Measurements from ENCODE around the gene SNAPC5. TPM values are rescaled to one million over a fixed set of nuclear protein-coding genes. Genes with fewer than 3 reads are reported as not detected.

Gene SNAPC5
- 10 to 100 TPM; 23.7 to 23.9 TPM for total RNA-seq

GRCh38 chr15:66497502-66498455, at the start of gene SNAPC5:
SNAPC5 (minus strand) TSS chr15:66497762; CDS start chr15:66497731, 31 bp downstream.
- no peaks in the 10 kb centered on the region for H3K27me3 Mint-ChIP-seq (ENCODE audit: low read depth)
- CTCF ChIA-PET, result interaction anchor here (0.7 to 5.9 kb wide), 21 partner anchors 8 to 247 kb away, joined by 3 to 40 read pairs (median 4); partner anchors contain the start of genes MAP2K1, TIPIN and ZWILCH

GRCh38 chr15:66545255-66545654, 47.7 kb upstream of the SNAPC5 start:
- intact Hi-C loops (cut with micrococcal nuclease), result no loop called here
- Mint-ChIP-seq H3K27ac (no peak overlapping the region), H3K4me1 (ENCODE audit: low read depth) (no peaks in the 10 kb centered on the region), H3K4me3 (no peak overlapping the region), H3K36me3 (ENCODE audit: low read depth) (peaks cover 16% of the 10 kb centered on the region), H3K27me3 (ENCODE audit: low read depth) (no peaks in the 10 kb centered on the region), H3K9me3 (no peaks in the 10 kb centered on the region)
- CTCF ChIA-PET, result no interaction called here
- DNase-seq, result no peak

More at GRCh38 chr15:66497502-66498455, at the start of gene SNAPC5:
- Mint-ChIP-seq H3K9me3 (no peaks in the 10 kb centered on the region), H3K27ac (peak within 1 kb of the TSS; percentile 95), H3K36me3 (ENCODE audit: low read depth) (peaks cover 65% of the 10 kb centered on the region), H3K4me1 (ENCODE audit: low read depth) (peaks cover 60% of the 10 kb centered on the region), H3K4me3 (peak within 1 kb of the TSS; percentile 89)
- intact Hi-C loops (cut with micrococcal nuclease), result loop anchor here (1.0 to 10.0 kb wide), 8 partner anchors 8 to 1193 kb away; partner anchors contain the start of genes MAP2K1, MEGF11, RNU5B-1 and TIPIN
- peak; percentile 98 for DNase-seq

- Mint-ChIP-seq H3K4me3 (no peak overlapping the region), H3K27ac (no peak overlapping the region), H3K4me1 (ENCODE audit: low read depth) (no peaks in the 10 kb centered on the region), H3K36me3 (ENCODE audit: low read depth) (peaks cover 27% of the 10 kb centered on the region), H3K9me3 (no peaks in the 10 kb centered on the region), H3K27me3 (ENCODE audit: low read depth) (no peaks in the 10 kb centered on the region)
- DNase-seq, result no peak
- CTCF ChIA-PET, result interaction anchor here (0.7 to 0.9 kb wide), 3 partner anchors 18 to 259 kb away, joined by 3 to 4 read pairs (median 3); no protein-coding TSS in a partner anchor
- intact Hi-C loops (cut with micrococcal nuclease), result no loop called here
These were observed 45.3 kb upstream of the SNAPC5 start for GRCh38 chr15:66542896-66543295.

- intact Hi-C loops (cut with micrococcal nuclease), result no loop called here
- no peaks in the 10 kb centered on the region for H3K9me3 Mint-ChIP-seq
- no peak overlapping the region for H3K27ac Mint-ChIP-seq
- H3K4me3 Mint-ChIP-seq, result no peak overlapping the region
- CTCF ChIA-PET, result interaction anchor here (1.2 kb wide), 1 partner anchor 32 kb away, joined by 3 read pairs; no protein-coding TSS in a partner anchor
- no peaks in the 10 kb centered on the region for H3K27me3 Mint-ChIP-seq (ENCODE audit: low read depth)
- H3K4me1 Mint-ChIP-seq (ENCODE audit: low read depth), result no peaks in the 10 kb centered on the region
- DNase-seq, result no peak
- peaks cover 43% of the 10 kb centered on the region for H3K36me3 Mint-ChIP-seq (ENCODE audit: low read depth)
These were observed 37.5 kb upstream of the SNAPC5 start for GRCh38 chr15:66535056-66535455.

- H3K36me3 Mint-ChIP-seq (ENCODE audit: low read depth), result peaks cover 27% of the 10 kb centered on the region
- H3K9me3 Mint-ChIP-seq, result no peaks in the 10 kb centered on the region
- H3K27me3 Mint-ChIP-seq (ENCODE audit: low read depth), result no peaks in the 10 kb centered on the region
- H3K27ac Mint-ChIP-seq, result no peak overlapping the region
- no peaks in the 10 kb centered on the region for H3K4me1 Mint-ChIP-seq (ENCODE audit: low read depth)
- DNase-seq, result no peak
- intact Hi-C loops (cut with micrococcal nuclease), result no loop called here
- CTCF ChIA-PET, result no interaction called here
- no peak overlapping the region for H3K4me3 Mint-ChIP-seq
These were observed 27.3 kb upstream of the SNAPC5 start for GRCh38 chr15:66524838-66525237.

- H3K27ac Mint-ChIP-seq, result no peak overlapping the region
- H3K4me3 Mint-ChIP-seq, result no peak overlapping the region
- peaks cover 22% of the 10 kb centered on the region for H3K36me3 Mint-ChIP-seq (ENCODE audit: low read depth)
- H3K27me3 Mint-ChIP-seq (ENCODE audit: low read depth), result no peaks in the 10 kb centered on the region
- H3K4me1 Mint-ChIP-seq (ENCODE audit: low read depth), result no peaks in the 10 kb centered on the region
- no peaks in the 10 kb centered on the region for H3K9me3 Mint-ChIP-seq
- CTCF ChIA-PET, result no interaction called here
- intact Hi-C loops (cut with micrococcal nuclease), result no loop called here
- no peak for DNase-seq
These were observed 26.4 kb upstream of the SNAPC5 start for GRCh38 chr15:66523926-66524325.

- H3K27me3 Mint-ChIP-seq (ENCODE audit: low read depth), result no peaks in the 10 kb centered on the region
- H3K36me3 Mint-ChIP-seq (ENCODE audit: low read depth), result peaks cover 14% of the 10 kb centered on the region
- CTCF ChIA-PET, result no interaction called here
- no peak overlapping the region for H3K27ac Mint-ChIP-seq
- H3K4me1 Mint-ChIP-seq (ENCODE audit: low read depth), result no peaks in the 10 kb centered on the region
- intact Hi-C loops (cut with micrococcal nuclease), result no loop called here
- no peaks in the 10 kb centered on the region for H3K9me3 Mint-ChIP-seq
- DNase-seq, result no peak
- H3K4me3 Mint-ChIP-seq, result no peak overlapping the region
These were observed 18.4 kb upstream of the SNAPC5 start for GRCh38 chr15:66515901-66516322.

- H3K9me3 Mint-ChIP-seq, result no peaks in the 10 kb centered on the region
- intact Hi-C loops (cut with micrococcal nuclease), result no loop called here
- peaks cover 13% of the 10 kb centered on the region for H3K36me3 Mint-ChIP-seq (ENCODE audit: low read depth)
- H3K27ac Mint-ChIP-seq, result no peak overlapping the region
- CTCF ChIA-PET, result no interaction called here
- DNase-seq, result no peak
- no peak overlapping the region for H3K4me3 Mint-ChIP-seq
- no peaks in the 10 kb centered on the region for H3K4me1 Mint-ChIP-seq (ENCODE audit: low read depth)
- no peaks in the 10 kb centered on the region for H3K27me3 Mint-ChIP-seq (ENCODE audit: low read depth)
These were observed 17.0 kb upstream of the SNAPC5 start for GRCh38 chr15:66514586-66514985.

- intact Hi-C loops (cut with micrococcal nuclease), result loop anchor here (5.0 kb wide), 1 partner anchor 194 kb away; the partner anchor contains the start of gene SMAD6
- CTCF ChIA-PET, result interaction anchor here (0.6 to 3.3 kb wide), 3 partner anchors 11 to 496 kb away, joined by 3 to 13 read pairs (median 3); partner anchors contain the start of gene SNAPC5
- peaks cover 24% of the 10 kb centered on the region for H3K4me1 Mint-ChIP-seq (ENCODE audit: low read depth)
- no peaks in the 10 kb centered on the region for H3K27me3 Mint-ChIP-seq (ENCODE audit: low read depth)
- DNase-seq, result no peak
- no peak overlapping the region for H3K4me3 Mint-ChIP-seq
- H3K9me3 Mint-ChIP-seq, result no peaks in the 10 kb centered on the region
- H3K36me3 Mint-ChIP-seq (ENCODE audit: low read depth), result peaks cover 19% of the 10 kb centered on the region
- no peak overlapping the region for H3K27ac Mint-ChIP-seq
These were observed 10.8 kb upstream of the SNAPC5 start for GRCh38 chr15:66508293-66508883.

- peak overlapping the region; percentile 99 for H3K4me3 Mint-ChIP-seq
- DNase-seq, result no peak
- peak overlapping the region; percentile 98 for H3K27ac Mint-ChIP-seq
- CTCF ChIA-PET, result interaction anchor here (3.3 kb wide), 1 partner anchor 8 kb away, joined by 13 read pairs; the partner anchor contains the start of gene SNAPC5
- no peaks in the 10 kb centered on the region for H3K27me3 Mint-ChIP-seq (ENCODE audit: low read depth)
- H3K36me3 Mint-ChIP-seq (ENCODE audit: low read depth), result peaks cover 44% of the 10 kb centered on the region
- H3K4me1 Mint-ChIP-seq (ENCODE audit: low read depth), result peaks cover 42% of the 10 kb centered on the region
- H3K9me3 Mint-ChIP-seq, result no peaks in the 10 kb centered on the region
- intact Hi-C loops (cut with micrococcal nuclease), result loop anchor here (1.0 to 5.0 kb wide), 2 partner anchors 9 to 196 kb away; partner anchors contain the start of genes SMAD6 and SNAPC5
These were observed 8.3 kb upstream of the SNAPC5 start for GRCh38 chr15:66505818-66506217.

GRCh38 chr15:66505430-66505811, 7.9 kb upstream of the SNAPC5 start:
- H3K27ac Mint-ChIP-seq, result peak overlapping the region; percentile 98
- no peak for DNase-seq
- CTCF ChIA-PET, result interaction anchor here (0.6 to 3.3 kb wide), 2 partner anchors 8 to 151 kb away, joined by 3 to 13 read pairs; partner anchors contain the start of gene SNAPC5
- no peaks in the 10 kb centered on the region for H3K27me3 Mint-ChIP-seq (ENCODE audit: low read depth)
- H3K4me3 Mint-ChIP-seq, result peak overlapping the region; percentile 99
- peaks cover 44% of the 10 kb centered on the region for H3K4me1 Mint-ChIP-seq (ENCODE audit: low read depth)
- intact Hi-C loops (cut with micrococcal nuclease), result loop anchor here (1.0 to 5.0 kb wide), 2 partner anchors 8 to 197 kb away; partner anchors contain the start of genes SMAD6 and SNAPC5
- H3K36me3 Mint-ChIP-seq (ENCODE audit: low read depth), result peaks cover 48% of the 10 kb centered on the region
- no peaks in the 10 kb centered on the region for H3K9me3 Mint-ChIP-seq
